Muscle layer of duodenum (tissue), 2 donors: ENCODE data around the gene VPS29.
"Not testable (repeated sequence)": the region's sequence is repeated elsewhere in the genome, so short reads cannot be mapped to it uniquely, and the experiment has no call there.

Experiments
- H3K27ac ChIP-seq: one replicate; pipeline ENCODE4 v1.7.0; 2013; ENCODE audit warnings: mild to moderate bottlenecking, low read length
- H3K27me3 ChIP-seq: one replicate; pipeline ENCODE4 v1.7.0; 2013; ENCODE audit warnings: low read depth, mild to moderate bottlenecking, control low read depth, low read length
- H3K36me3 ChIP-seq, 2 donors: one replicate each; pipeline ENCODE4 v1.7.0; 2013; ENCODE audit warnings: low read length in 2 of 2, control low read depth in 1 of 2, mild to moderate bottlenecking in 1 of 2; ENCODE audit not compliant: insufficient read depth in 2 of 2, control insufficient read depth in 1 of 2
- H3K4me1 ChIP-seq, 2 donors: one replicate each; pipeline ENCODE4 v1.7.0; 2013; ENCODE audit warnings: low read length in 2 of 2, mild to moderate bottlenecking in 2 of 2, control low read depth in 1 of 2, moderate library complexity in 1 of 2; ENCODE audit not compliant: insufficient read depth in 2 of 2, control insufficient read depth in 1 of 2
- H3K4me3 ChIP-seq, 2 donors: one replicate each; pipeline ENCODE4 v1.7.0; 2013; ENCODE audit warnings: low read length in 2 of 2, low read depth in 1 of 2, mild to moderate bottlenecking in 1 of 2
- H3K9me3 ChIP-seq, 2 donors: one replicate each; pipeline ENCODE4 v1.7.0; 2013; ENCODE audit warnings: low read length in 2 of 2, control low read depth in 1 of 2, mild to moderate bottlenecking in 1 of 2; ENCODE audit not compliant: control insufficient read depth in 1 of 2
- donor health status: healthy.

The VPS29 gene

DNA sequence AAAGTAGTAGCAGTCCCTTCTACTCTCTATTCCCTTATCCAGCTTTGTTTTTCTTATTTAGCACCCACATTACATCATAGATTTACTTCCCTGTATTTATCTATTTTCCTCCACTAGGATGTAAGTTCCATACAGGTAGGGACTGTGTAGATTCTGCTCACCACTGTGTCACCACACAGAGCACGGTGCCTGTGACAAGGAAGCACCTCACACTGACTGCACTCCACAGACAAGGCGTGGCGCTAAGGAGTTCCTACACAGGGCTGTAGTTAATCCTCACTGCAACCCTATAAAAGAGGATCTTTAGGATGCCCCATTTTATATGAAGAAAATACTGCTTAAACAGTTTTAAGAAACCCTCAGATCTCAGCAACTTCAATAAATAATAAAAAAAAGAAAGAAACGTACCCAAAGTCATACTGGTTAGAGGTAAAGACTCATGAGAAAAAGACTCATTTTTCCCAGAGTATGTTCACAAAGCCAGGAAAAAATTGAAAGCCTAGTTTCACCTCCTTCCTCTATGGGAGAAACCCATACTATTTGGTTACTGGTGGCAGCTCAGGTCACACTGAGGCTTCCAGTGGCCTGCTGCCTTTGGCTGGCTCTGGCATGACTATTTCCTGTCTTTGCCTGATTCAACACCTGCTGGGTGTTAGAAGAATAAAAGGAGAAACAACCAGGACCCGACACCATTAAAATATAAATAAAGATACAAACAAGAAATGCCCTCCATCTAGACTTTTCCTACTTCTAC is 37.1 kb upstream of the VPS29 start:
- Histone ChIP-seq H3K4me1 (peaks cover 0 to 23% of the 10 kb centered on the region in 2 donors), H3K27ac (peak overlapping the region; percentile 84), H3K27me3 (no peaks in the 10 kb centered on the region)

DNA sequence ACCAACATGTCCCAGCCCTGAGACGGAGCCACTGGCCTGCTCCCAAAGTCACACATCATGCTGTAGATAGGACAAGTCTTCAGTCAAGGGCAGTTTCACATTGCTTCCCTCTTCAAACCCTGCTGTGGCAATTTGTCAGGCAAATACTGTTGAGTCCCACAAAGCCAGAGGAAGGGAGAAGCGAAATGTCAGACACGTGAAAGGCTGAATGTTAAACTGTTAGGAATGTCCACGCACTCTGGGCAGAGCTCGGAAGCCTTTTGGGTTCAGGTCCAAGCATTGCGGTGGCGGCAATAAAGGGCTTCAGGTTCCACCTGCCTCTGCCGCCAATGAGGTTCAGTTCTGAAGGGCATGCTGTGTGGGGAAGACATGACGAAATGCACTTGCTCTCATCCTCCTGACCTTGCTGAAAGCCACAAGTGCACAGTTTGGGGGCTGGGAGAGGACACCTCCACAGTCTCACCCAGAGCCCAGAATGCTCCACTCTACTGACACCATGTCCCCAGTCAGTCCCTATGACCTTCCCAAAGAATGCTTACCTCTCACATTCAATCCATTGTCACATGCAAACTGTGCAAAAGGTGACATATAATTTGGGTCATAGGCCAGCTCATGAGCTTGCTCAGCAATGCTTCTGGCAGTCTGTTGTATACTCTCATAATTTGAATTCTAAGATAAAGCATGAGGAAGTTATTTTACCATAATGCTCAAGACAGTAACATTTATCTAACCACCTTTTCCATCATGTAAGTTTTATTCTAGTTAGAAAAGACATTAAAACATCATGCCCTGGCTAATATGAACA is 35.9 kb upstream of the VPS29 start:
- Histone ChIP-seq H3K4me1 (peaks cover under 1 to 20% of the 10 kb centered on the region in 2 donors), H3K4me3 (no peak overlapping the region), H3K27me3 (no peaks in the 10 kb centered on the region), H3K36me3 (peaks cover 11 to 33% of the 10 kb centered on the region in 2 donors), H3K9me3 (no peaks in the 10 kb centered on the region), H3K27ac (peak overlapping the region; percentile 84)

More for the DNA sequence above, 37.1 kb upstream of the VPS29 start:
- Histone ChIP-seq H3K9me3 (no peaks in the 10 kb centered on the region), H3K36me3 (peaks cover 11 to 34% of the 10 kb centered on the region in 2 donors), H3K4me3 (no peak overlapping the region)

DNA sequence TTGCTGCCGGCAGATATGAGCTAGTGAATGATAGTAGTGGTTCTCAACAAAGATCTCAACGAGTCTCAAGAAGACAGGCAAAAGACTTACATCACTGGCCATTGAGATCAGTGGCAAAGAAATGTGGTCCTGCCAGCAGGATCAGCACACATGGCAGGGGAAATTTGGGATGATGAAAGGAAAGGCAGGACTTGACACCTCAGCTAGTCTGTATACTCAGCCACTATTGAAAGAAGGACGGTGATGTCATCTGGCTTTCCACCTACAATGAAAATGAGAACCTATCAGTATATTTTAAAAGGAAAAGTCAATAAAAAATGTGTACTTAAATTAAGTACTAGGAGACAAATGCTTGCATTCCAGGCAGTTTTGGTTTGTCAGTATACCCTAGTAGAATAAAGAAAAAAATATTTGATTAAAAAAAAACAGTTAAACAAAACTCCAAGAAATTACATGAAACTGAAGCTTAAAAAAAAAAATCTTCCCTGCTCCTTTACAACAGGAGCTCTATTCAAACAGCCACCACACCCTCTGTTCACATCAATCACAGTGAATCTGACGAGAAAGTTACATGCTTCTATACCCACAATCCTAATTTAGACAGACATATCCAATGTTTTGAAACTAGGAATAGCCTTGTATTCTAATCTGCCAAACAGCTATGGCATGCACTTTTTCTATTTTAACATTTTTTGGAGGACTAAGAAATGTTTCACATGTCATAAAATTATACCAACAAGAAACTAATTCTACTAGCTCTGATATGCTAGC is 35.1 kb upstream of the VPS29 start:
- H3K27me3 ChIP-seq, result no peaks in the 10 kb centered on the region
- H3K27ac ChIP-seq, result peak overlapping the region; percentile 84
- peaks cover 11 to 33% of the 10 kb centered on the region in 2 donors for H3K36me3 ChIP-seq
- H3K9me3 ChIP-seq, result no peaks in the 10 kb centered on the region
- H3K4me3 ChIP-seq, result no peak overlapping the region
- H3K4me1 ChIP-seq, result peaks cover 5 to 22% of the 10 kb centered on the region in 2 donors

DNA sequence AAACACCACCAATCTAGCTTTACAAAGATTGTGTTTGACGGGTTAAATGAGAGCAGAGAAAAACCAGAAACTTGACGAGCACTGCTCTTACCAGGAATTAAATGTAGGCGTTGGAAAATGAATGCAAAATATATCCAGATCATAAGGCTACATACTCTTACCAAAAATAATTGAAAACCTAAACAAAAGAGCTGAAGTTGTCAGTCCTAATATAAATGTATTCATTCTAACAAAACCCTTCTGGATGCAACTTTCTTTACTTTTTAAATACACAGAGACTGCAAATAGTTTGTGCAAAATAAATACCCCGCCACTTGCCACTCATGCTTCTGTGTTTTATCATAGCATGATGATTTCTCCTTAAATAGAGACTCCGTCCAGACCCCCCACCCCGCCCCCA is 32.9 kb upstream of the VPS29 start:
- Histone ChIP-seq H3K4me1 (peaks cover 6 to 36% of the 10 kb centered on the region in 2 donors), H3K27ac (peak overlapping the region; percentile 33), H3K4me3 (no peak overlapping the region), H3K27me3 (no peaks in the 10 kb centered on the region), H3K9me3 (no peaks in the 10 kb centered on the region), H3K36me3 (peaks cover 11 to 33% of the 10 kb centered on the region in 2 donors)

DNA sequence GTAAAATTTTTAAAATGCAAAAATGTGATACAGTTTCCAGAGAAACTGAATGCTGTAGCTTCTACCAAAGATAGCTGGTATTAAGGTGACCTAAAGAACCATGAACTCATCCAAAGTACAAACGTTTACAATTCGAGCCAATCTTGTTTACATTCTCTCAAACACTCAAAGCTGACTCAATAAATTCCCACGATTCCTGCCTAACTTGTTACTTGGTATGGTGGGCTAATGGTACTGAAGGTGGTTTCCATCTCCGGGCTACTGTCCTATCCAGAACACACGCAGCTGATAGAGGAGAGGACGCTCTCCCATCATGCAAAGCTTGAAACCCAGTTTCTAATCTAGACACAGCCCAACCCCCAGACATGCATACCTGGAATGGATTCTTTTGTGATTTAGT is 31.7 kb upstream of the VPS29 start:
- peak overlapping the region; percentile 54 for H3K27ac ChIP-seq
- peaks cover 6 to 36% of the 10 kb centered on the region in 2 donors for H3K4me1 ChIP-seq
- no peak overlapping the region for H3K4me3 ChIP-seq
- H3K36me3 ChIP-seq, result peaks cover 8 to 26% of the 10 kb centered on the region in 2 donors
- H3K9me3 ChIP-seq, result no peaks in the 10 kb centered on the region
- H3K27me3 ChIP-seq, result no peaks in the 10 kb centered on the region

DNA sequence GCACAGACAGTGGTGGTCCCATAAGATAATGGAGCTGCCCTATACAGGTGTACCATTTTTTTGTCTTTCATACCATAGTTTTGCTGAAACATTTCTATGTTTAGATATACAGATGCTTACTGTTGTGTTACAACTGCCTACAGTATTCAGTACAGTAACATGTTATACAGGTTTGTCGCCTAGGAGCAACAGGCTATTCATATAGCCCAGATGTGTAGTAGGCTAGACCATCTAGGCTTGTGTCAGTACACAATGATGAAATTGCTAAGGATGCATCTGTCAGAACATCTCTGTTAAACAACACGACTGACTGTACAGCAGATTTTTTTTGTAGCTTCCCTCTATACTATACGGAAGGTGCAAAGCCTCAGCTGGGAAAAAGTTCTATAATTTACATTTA is 30.7 kb upstream of the VPS29 start:
- peaks cover 8 to 17% of the 10 kb centered on the region in 2 donors for H3K36me3 ChIP-seq

DNA sequence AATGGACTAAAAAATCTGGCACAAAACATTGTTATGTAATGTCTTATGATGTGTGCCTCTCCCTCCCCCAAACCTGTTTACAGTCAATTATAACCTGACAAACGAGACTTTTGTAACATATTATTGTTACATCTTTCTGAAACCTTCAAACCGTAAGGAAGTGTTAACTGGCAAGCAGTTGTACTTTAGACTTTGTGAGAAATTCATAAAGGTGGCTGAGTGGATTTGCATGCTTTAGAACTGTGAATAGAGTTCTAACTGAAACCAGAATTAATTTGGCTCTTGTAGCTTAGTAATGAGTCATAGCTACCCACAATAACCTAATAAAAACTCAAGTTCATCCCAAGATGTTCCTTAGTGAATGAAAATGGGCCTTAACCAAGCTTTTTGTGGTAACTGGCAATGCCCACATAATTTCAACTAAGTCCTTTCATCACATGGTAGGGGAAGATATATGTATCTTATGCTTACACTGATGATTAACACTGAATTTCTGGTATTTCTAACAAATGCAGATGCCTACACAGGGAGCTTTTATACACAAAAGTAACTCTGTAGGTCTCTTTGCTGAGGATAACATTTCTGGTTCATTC is 29.9 kb upstream of the VPS29 start:
- Histone ChIP-seq H3K27ac (peak overlapping the region; percentile 30), H3K4me1 (peaks cover 6 to 36% of the 10 kb centered on the region in 2 donors), H3K27me3 (no peaks in the 10 kb centered on the region), H3K9me3 (no peaks in the 10 kb centered on the region), H3K36me3 (peaks cover 8 to 11% of the 10 kb centered on the region in 2 donors), H3K4me3 (no peak overlapping the region)

More for the DNA sequence above, 30.7 kb upstream of the VPS29 start:
- Histone ChIP-seq H3K27me3 (no peaks in the 10 kb centered on the region), H3K4me1 (peaks cover 6 to 36% of the 10 kb centered on the region in 2 donors), H3K27ac (peak overlapping the region; percentile 25), H3K9me3 (no peaks in the 10 kb centered on the region), H3K4me3 (no peak overlapping the region)

DNA sequence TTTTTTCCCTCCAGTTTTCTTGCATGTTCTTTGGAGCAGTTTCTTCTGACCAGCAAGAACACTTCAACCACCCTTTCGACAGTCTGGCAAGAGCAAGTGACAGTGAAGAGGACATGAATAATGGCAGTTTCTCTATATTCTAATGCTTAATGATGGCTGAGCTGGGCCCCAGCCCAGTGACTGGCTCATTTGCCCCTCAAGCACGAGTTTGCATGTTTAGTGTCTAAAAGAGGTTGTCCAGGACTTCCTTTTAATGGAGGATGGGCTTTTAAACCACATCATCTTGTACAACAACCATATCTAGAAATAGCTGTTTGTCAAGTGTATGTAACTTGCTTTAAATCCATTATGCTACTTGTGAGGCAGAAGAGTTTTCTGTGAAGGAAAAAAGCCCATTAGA is 28.6 kb upstream of the VPS29 start:
- Histone ChIP-seq H3K4me3 (no peak overlapping the region), H3K36me3 (peaks cover 0 to 3% of the 10 kb centered on the region in 2 donors), H3K9me3 (no peaks in the 10 kb centered on the region), H3K27me3 (no peaks in the 10 kb centered on the region), H3K4me1 (peaks cover 6 to 36% of the 10 kb centered on the region in 2 donors), H3K27ac (no peak overlapping the region)

DNA sequence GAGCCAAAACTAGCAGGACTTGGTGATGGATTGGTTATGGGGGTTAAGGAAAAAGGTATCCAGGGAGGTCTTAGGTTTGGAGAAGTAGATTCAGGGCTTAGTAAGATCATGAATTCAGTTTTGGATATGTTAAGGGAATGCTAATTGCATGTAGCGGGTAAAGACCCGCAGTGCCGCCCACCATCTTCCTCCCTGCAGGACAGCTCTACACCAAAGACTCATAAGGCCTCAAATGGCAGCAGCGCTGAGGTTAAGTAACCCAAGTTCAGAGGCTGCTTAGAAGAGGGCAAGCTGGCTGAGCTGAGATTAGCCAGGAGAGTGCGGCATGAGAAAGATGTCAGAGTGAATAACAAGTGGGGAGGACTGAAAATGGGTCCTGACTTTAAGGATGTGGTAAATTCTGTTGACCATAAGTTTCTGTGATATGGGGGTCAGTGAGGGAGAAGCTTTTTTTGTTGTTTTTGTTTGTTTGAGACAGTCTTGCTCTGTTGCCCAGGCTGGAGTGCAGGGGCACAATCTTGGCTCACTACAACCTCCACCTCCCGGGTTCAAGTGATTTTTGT is 26.4 kb upstream of the VPS29 start:
- no peaks in the 10 kb centered on the region for H3K27me3 ChIP-seq
- H3K9me3 ChIP-seq, result no peaks in the 10 kb centered on the region
- peaks cover 6 to 24% of the 10 kb centered on the region in 2 donors for H3K4me1 ChIP-seq
- no peaks in the 10 kb centered on the region for H3K36me3 ChIP-seq
- H3K27ac ChIP-seq, result no peak overlapping the region
- no peak overlapping the region for H3K4me3 ChIP-seq

DNA sequence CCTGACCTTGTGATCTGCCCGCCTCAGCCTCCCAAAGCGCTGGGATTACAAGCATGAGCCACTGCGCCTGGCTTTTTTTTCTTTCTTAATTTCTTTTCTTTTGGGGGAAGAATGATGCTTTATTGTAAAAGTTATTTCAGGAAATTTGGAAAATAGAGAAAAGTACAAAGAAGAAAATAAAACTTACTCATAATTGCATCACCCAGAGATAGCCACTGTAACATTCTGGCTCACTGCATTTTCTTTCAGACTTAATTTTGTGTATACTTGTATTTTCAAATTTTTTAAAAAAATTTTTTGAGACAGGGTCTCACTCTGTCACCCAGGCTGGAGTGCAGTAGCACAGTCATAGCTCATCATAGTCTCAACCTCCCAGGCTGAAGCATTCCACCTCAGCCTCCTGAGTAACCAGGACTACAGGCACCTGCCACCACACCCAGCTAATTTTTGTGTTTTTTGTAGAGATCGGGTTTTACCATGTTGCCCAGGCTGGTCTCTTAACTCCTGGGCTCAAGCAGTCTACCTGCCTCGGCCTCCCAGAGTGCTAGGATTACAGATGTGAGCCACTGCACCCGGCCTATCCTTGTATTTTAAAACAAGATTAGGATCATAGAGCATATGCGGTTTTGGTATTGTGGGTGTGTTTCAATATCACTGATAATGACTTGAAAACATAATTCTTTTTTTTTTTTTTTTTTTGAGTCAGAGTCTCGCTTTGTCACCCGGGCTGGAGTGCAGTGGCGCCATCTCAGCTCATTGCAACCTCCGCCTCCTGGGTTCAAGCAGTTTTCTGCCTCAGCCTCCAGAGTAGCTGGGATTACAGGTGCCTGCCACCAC is 19.2 kb upstream of the VPS29 start:
- not testable (repeated sequence) for H3K4me3 ChIP-seq, H3K27ac ChIP-seq, H3K27me3 ChIP-seq, H3K36me3 ChIP-seq, H3K9me3 ChIP-seq, H3K4me1 ChIP-seq
